NCI-H82 treated with DMSO at 0.1 percent for 48 hours (cell line): Measurements from ENCODE around the gene SYT14.
"Not testable (repeated sequence)": the region's sequence is repeated elsewhere in the genome, so short reads cannot be mapped to it uniquely, and the experiment has no call there.

Source experiments
- DNase-seq: peaks from one replicate; lab custom pipeline; 2025; ENCODE audit not compliant: unreplicated experiment; lab: John Stamatoyannopoulos, UW

The SYT14 gene

GRCh38 chr1:210024282-210024681, 86.3 kb downstream of the SYT14 start:
- no peak for DNase-seq

GRCh38 chr1:210024996-210025395, 87.0 kb downstream of the SYT14 start:
- DNase-seq, result no peak

- DNase-seq, result no peak
Measured at GRCh38 chr1:210025870-210026269, 87.9 kb downstream of the SYT14 start.

GRCh38 chr1:210027994-210028393, 90.0 kb downstream of the SYT14 start:
- DNase-seq, result no peak

- no peak for DNase-seq
Measured at GRCh38 chr1:210031473-210031872, 93.5 kb downstream of the SYT14 start.

GRCh38 chr1:210043058-210043457, 105.0 kb downstream of the SYT14 start:
- DNase-seq, result no peak

GRCh38 chr1:210049616-210050015, 111.6 kb downstream of the SYT14 start:
- no peak for DNase-seq

GRCh38 chr1:210050491-210050890, 112.5 kb downstream of the SYT14 start:
- not testable (repeated sequence) for DNase-seq

GRCh38 chr1:210053126-210053525, 115.1 kb downstream of the SYT14 start:
- peak; percentile 21 for DNase-seq

GRCh38 chr1:210057593-210057992, 119.6 kb downstream of the SYT14 start:
- DNase-seq, result no peak

GRCh38 chr1:210061992-210062391, 124.0 kb downstream of the SYT14 start:
- no peak for DNase-seq

GRCh38 chr1:210070531-210070930, 132.5 kb downstream of the SYT14 start:
- DNase-seq, result no peak

- no peak for DNase-seq
Measured at GRCh38 chr1:210072129-210072528, 134.1 kb downstream of the SYT14 start.

- DNase-seq, result no peak
Measured at GRCh38 chr1:210072896-210073504, 135.0 kb downstream of the SYT14 start.

GRCh38 chr1:210074904-210075303, 136.9 kb downstream of the SYT14 start:
- DNase-seq, result no peak

GRCh38 chr1:210076620-210077019, 138.6 kb downstream of the SYT14 start:
- no peak for DNase-seq

- DNase-seq, result no peak
Measured at GRCh38 chr1:210081494-210081893, 143.5 kb downstream of the SYT14 start.

GRCh38 chr1:210085359-210085758, 147.3 kb downstream of the SYT14 start:
- DNase-seq, result no peak

GRCh38 chr1:210087058-210087457, 149.0 kb downstream of the SYT14 start:
- no peak for DNase-seq

GRCh38 chr1:210089855-210090254, 151.8 kb downstream of the SYT14 start:
- DNase-seq, result no peak

- no peak for DNase-seq
Measured at GRCh38 chr1:210092366-210092765, 154.3 kb downstream of the SYT14 start.

- no peak for DNase-seq
Measured at GRCh38 chr1:210093461-210093860, 155.4 kb downstream of the SYT14 start.

- DNase-seq, result no peak
Measured at GRCh38 chr1:210098356-210098755, 160.3 kb downstream of the SYT14 start.
